Measurements from ENCODE around the gene CDKN1C.

The CDKN1C gene

DNA sequence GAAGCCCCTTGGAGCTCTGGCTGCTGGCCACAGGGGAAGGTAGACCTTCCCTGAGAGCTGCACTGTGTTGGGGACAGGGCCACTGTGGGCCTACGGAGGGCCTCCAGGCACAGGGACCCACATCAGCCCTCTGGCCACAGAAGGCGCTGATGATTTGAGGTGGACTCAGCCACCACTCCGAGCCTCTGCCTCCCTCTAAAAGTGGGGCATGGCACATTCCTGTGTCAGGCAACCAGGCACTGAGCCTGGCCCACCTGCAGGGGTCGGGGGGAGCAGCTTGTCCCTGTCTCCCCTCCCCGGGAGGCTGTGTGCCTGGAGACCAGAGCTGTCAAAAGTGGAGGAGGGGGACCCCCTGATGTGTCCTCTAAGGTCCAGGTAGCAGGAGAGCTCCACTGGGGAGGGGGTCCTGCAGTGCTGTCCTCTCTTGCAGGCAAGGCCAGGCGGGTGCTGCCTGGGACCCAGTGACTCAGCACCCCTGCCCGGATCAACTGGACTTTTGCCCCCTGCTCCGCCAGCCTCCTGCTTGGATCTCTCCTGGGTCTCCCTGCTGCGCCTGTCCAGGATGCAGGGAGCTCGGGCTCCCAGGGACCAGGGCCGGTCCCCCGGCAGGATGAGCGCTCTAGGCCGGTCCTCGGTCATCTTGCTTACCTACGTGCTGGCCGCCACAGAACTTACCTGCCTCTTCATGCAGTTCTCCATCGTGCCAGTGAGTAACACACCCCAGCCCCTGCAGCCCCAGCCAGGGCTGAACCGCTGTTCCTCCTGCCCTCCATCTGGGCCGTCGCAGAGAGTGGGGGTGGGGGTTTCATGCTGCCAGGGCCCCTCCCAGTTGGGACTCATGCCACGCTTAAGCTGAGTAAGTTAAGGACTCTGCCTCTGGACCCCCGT is 17.5 kb upstream of the CDKN1C start:
- Histone ChIP-seq H3K4me1 (ENCODE audit: control insufficient read depth in 1 of 2, insufficient read depth in 1 of 2, low read depth in 1 of 2, low read length in 1 of 2) (peaks cover 48% of the 10 kb centered on the region in 2 experiments), H3K36me3 (peaks cover under 1% of the 10 kb centered on the region), H3K27ac (peak overlapping the region; percentile 99), H3K4me3 (ENCODE audit: low read depth in 1 of 2, low read length in 1 of 2) (peak overlapping the region; percentile 67 to 95), H3K27me3 (peaks cover 3% of the 10 kb centered on the region), H3K9me3 (no peaks in the 10 kb centered on the region)
- TF ChIP-seq CTCF (IDR thresholded peaks at IDR 0.05), result no peak

GRCh38 chr11:2901854-2902783 is 16.5 kb upstream of the CDKN1C start:
- H3K36me3 ChIP-seq, result no peaks in the 10 kb centered on the region
- H3K27ac ChIP-seq, result peak overlapping the region; percentile 99
- peak overlapping the region; percentile 67 to 95 for H3K4me3 ChIP-seq (ENCODE audit: low read depth in 1 of 2, low read length in 1 of 2)
- TF ChIP-seq CTCF (IDR thresholded peaks at IDR 0.05), result peak; percentile 52
- no peaks in the 10 kb centered on the region for H3K9me3 ChIP-seq
- H3K27me3 ChIP-seq, result peaks cover 3% of the 10 kb centered on the region
- H3K4me1 ChIP-seq (ENCODE audit: control insufficient read depth in 1 of 2, insufficient read depth in 1 of 2, low read depth in 1 of 2, low read length in 1 of 2), result peaks cover 52 to 57% of the 10 kb centered on the region in 2 experiments

DNA sequence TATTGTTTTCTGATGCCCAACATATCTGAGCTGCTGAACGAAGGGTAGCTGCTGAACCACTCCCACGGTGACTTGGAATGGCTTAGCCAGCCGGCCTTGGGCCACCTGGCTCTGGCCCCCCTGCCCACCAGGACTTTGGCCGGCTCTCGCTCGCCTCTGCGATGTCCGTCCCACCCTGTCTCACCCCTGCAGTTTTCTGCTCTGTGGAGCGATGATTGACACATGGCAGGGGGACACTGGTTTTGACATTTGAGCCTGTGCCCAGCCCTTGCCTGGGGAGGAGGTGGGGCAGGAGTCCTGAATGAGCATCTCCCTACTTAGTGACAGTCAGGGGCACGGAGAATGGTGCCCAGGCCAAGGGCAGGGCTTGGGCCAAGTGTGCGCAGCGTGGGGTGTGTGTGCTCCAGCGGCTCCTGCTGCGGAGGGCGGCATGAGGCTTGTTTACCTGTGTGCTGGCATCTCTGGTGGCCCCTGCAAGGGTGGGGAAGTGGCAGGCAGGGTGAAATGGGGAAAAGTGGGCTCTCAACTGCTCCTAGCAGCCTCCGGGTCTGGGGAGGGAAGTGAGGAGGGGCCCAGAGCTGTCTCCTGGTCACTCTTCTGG is 15.7 kb upstream of the CDKN1C start:
- Histone ChIP-seq H3K4me1 (ENCODE audit: control insufficient read depth in 1 of 2, insufficient read depth in 1 of 2, low read depth in 1 of 2, low read length in 1 of 2) (peaks cover 52 to 57% of the 10 kb centered on the region in 2 experiments), H3K27me3 (peaks cover 3% of the 10 kb centered on the region), H3K4me3 (ENCODE audit: low read depth in 1 of 2, low read length in 1 of 2) (peak overlapping the region; percentile 67 to 95), H3K9me3 (no peaks in the 10 kb centered on the region), H3K27ac (peak overlapping the region; percentile 99), H3K36me3 (no peaks in the 10 kb centered on the region)
- no peak for TF ChIP-seq CTCF (IDR thresholded peaks at IDR 0.05)

- Histone ChIP-seq H3K4me1 (ENCODE audit: control insufficient read depth in 1 of 2, insufficient read depth in 1 of 2, low read depth in 1 of 2, low read length in 1 of 2) (peaks cover 52 to 57% of the 10 kb centered on the region in 2 experiments), H3K9me3 (no peaks in the 10 kb centered on the region), H3K27me3 (peaks cover 3% of the 10 kb centered on the region), H3K36me3 (no peaks in the 10 kb centered on the region), H3K4me3 (ENCODE audit: low read depth in 1 of 2, low read length in 1 of 2) (peak overlapping the region; percentile 43 to 47), H3K27ac (peak overlapping the region; percentile 96)
- TF ChIP-seq CTCF (IDR thresholded peaks at IDR 0.05), result peak; percentile 20
Observed at GRCh38 chr11:2899080-2899783, 13.7 kb upstream of the CDKN1C start.
